BLaER1 treated with 17β-estradiol and CSF1 and Interleukin-3, amounts not matched to agents 10 nM and 100 nM (cell line): ENCODE results near the gene SUPT3H.
A peak's percentile ranks its signal among the peaks of the same experiment; 100 is the strongest.

Experiments
- H3K27ac ChIP-seq, 11 experiments: shearing (Covaris generic); formaldehyde crosslinking; 2 replicates each; pipeline ENCODE4 v1.8.1; 2022
- H3K27me3 ChIP-seq, 11 experiments: shearing (Covaris generic); formaldehyde crosslinking; 2 replicates each; pipeline ENCODE4 v1.8.1; 2022
- H3K36me3 ChIP-seq, 11 experiments: shearing (Covaris generic); formaldehyde crosslinking; 2 replicates each; pipeline ENCODE4 v1.8.1; 2022
- H3K4me1 ChIP-seq, 10 experiments: shearing (Covaris generic); formaldehyde crosslinking; 2 replicates each; pipeline ENCODE4 v1.8.1; 2022
- H3K4me2 ChIP-seq, 11 experiments: shearing (Covaris generic); formaldehyde crosslinking; 2 replicates each; pipeline ENCODE4 v1.8.1; 2022
- H3K4me3 ChIP-seq, 10 experiments: shearing (Covaris generic); formaldehyde crosslinking; 2 replicates each; pipeline ENCODE4 v1.8.1; 2022
- H3K9ac ChIP-seq, 11 experiments: shearing (Covaris generic); formaldehyde crosslinking; 2 replicates each; pipeline ENCODE4 v1.8.1; 2022
- H3K9me3 ChIP-seq, 11 experiments: shearing (Covaris generic); formaldehyde crosslinking; replicated peaks in 1 of 11; 2 replicates each; pipeline ENCODE4 v1.8.1; 2022
- H4K20me1 ChIP-seq, 11 experiments: shearing (Covaris generic); formaldehyde crosslinking; 2 replicates each; pipeline ENCODE4 v1.8.1; 2022
- Cebpa-rat ChIP-seq, 11 experiments: shearing (Covaris generic); IDR thresholded peaks; 2 replicates each; pipeline ENCODE4 v1.8.1; 2022

SUPT3H gene

DNA sequence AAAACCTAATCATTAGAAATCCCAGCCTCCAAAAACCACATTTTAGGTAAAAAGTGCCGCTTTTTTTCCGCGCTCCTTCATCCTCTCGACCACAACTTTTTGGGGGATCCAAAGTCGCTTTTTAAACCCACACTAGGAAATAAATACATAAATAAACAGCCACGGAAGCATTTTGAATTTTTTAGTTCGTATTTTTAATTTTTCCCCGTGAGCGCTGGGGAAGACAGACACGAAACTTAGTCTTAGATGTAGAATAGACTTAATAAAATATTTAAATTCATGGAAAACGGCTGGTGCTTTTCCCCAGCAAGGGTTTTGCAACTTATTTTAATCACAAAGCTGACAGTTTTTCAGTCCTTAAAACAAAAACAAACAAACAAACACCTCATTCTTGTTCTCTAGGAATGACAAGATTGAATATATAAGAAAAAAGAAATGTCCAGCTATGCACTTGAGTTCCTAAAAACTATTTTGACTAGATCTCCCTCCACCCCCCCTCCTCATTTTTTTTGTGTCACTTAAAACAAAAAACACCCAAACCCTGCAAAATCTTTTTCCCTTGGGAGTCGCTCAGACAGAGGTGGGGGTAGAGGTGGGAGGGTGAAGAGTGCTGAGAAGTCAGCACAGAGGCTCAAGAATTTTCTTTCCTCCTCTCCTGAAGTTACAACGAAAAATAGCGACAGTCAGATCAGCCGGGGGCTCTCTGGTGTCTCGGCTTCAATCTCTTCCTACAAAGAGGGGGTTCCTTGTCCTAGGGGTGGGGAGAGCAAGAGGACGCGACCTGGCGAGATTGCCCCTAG lies 43.4 kb upstream of the SUPT3H start:
- Histone ChIP-seq H3K4me1 (peaks cover 27 to 50% (median 32%) of the 10 kb centered on the region in 10 experiments), H3K4me3 (peak overlapping the region; percentile 55 to 74 (median 62)), H3K9ac (peak overlapping the region in 10 of 11 experiments; percentile 37 to 68 (median 63); a peak in 19 of 22 replicates), H3K27me3 (peaks cover 88 to 100% (median 98%) of the 10 kb centered on the region in 11 experiments), H3K9me3 (no peaks in the 10 kb centered on the region), H3K27ac (no peak overlapping the region; a peak in 2 of 22 replicates), H3K4me2 (peak overlapping the region; percentile 89 to 99 (median 97)), H3K36me3 (no peaks in the 10 kb centered on the region), H4K20me1 (peaks cover 0 to 56% (median 25%) of the 10 kb centered on the region in 11 experiments; a peak in 15 of 22 replicates)
- no peak for TF ChIP-seq Cebpa-rat (IDR thresholded peaks at IDR 0.05)

DNA sequence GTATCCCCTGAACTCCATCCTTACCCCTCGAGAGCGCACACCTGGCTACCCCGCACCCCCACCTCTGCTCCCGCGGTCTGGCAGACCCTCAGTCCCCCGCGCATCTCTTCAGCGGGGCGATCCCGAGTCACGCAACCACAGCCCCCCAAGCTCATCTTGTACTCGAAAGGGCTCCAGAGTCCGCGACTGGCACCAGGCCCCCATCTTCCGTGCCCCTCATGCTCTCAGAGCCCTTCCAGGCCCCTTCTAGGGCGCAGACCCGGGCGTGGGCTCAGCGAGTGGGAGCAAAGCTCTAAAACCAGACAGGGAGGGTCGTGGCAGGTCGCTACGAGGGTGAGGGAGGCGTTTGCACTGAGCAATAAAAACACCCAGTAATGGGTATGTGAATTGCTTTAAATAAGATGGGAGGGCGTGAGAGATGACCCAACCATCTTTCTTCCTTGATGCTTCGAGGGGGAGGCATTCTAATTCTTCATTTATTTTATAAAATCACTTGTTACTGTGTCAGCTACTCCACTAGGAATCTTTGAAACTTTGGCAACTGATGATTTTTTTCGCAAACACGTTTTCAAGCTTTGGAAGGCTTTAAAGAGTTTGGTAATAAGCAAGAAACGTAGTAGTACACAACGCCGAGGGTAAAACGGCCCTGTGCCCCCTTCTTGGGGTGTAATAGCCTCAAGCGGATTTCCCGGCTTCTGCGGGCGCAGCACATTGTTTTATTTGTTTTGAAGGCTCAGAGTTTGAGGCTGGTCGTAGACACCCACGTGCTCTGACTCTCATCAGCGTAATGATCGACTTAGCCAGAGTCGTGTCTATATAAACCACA lies 42.6 kb upstream of the SUPT3H start:
- TF ChIP-seq Cebpa-rat (IDR thresholded peaks at IDR 0.05), result no peak
- peak overlapping the region in 3 of 11 experiments; percentile 46 to 99 (median 98); a peak in 4 of 22 replicates for H3K4me2 ChIP-seq
- peaks cover 0 to 55% (median 25%) of the 10 kb centered on the region in 11 experiments; a peak in 15 of 22 replicates for H4K20me1 ChIP-seq
- peaks cover 80 to 98% (median 91%) of the 10 kb centered on the region in 11 experiments for H3K27me3 ChIP-seq
- no peak overlapping the region for H3K27ac ChIP-seq
- H3K9ac ChIP-seq, result no peak overlapping the region
- no peaks in the 10 kb centered on the region for H3K9me3 ChIP-seq
- H3K4me1 ChIP-seq, result peaks cover 27 to 50% (median 32%) of the 10 kb centered on the region in 10 experiments
- peak overlapping the region in 1 of 10 experiments; percentile 32; a peak in 1 of 20 replicates for H3K4me3 ChIP-seq
- no peaks in the 10 kb centered on the region for H3K36me3 ChIP-seq

DNA sequence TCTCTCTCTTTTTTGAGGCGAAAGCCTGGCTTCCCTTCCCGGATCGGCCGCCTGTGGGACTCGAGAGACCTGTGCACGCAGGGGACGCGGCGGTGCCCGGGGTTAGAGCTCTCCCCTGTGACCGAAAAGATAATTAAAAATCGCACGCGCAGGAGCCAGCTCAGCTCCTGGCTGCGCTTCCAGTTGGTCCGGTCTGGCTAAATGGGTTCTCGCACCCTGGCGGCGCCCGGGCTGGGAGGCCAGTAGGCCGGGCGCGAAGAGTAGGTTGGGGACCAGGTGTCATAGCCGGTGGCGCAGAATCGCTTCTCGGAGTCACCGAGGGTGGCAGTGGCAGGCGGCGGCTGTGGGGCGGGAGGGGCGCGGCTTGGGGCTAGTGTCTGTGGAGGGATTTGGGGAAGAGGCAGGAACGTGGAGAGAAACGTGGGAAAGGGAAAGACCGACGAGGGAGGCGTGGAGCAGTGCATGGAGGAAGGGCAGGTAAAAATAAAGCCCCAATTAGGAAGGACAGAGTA lies 41.9 kb upstream of the SUPT3H start:
- no peak for TF ChIP-seq Cebpa-rat (IDR thresholded peaks at IDR 0.05)
- H3K4me1 ChIP-seq, result peaks cover 27 to 47% (median 32%) of the 10 kb centered on the region in 10 experiments
- no peaks in the 10 kb centered on the region for H3K9me3 ChIP-seq
- H3K9ac ChIP-seq, result no peak overlapping the region
- H3K27me3 ChIP-seq, result peaks cover 74 to 94% (median 85%) of the 10 kb centered on the region in 11 experiments
- no peaks in the 10 kb centered on the region for H3K36me3 ChIP-seq
- peak overlapping the region in 3 of 10 experiments; percentile 9 to 32 (median 21); a peak in 2 of 20 replicates for H3K4me3 ChIP-seq
- H3K4me2 ChIP-seq, result peak overlapping the region in 6 of 11 experiments; percentile 4 to 99 (median 40); a peak in 6 of 22 replicates
- H4K20me1 ChIP-seq, result peaks cover 0 to 54% (median 25%) of the 10 kb centered on the region in 11 experiments; a peak in 15 of 22 replicates
- no peak overlapping the region for H3K27ac ChIP-seq

DNA sequence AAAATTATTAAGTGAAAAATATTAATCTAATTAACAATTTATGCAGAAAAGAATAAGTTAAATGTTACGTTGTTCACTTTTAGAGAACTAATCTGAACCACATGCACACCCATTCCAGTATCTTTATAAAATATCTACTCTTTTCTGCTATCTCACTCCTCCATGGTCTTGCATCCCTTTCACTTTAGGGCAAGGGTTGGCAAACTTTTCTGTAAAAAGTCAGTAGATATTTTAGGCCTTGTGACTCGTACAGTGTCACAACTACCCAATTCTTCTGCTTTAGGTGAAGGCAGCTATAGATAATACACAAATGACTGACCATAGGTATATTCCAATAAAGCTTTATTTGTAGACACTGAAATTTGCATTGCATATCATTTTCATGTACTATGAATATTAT lies 39.7 kb upstream of the SUPT3H start:
- no peaks in the 10 kb centered on the region for H3K36me3 ChIP-seq
- no peak overlapping the region for H3K9ac ChIP-seq
- H3K9me3 ChIP-seq, result no peaks in the 10 kb centered on the region
- H3K27ac ChIP-seq, result no peak overlapping the region
- peaks cover 52 to 72% (median 63%) of the 10 kb centered on the region in 11 experiments for H3K27me3 ChIP-seq
- peaks cover 0 to 33% (median 15%) of the 10 kb centered on the region in 11 experiments; a peak in 14 of 22 replicates for H4K20me1 ChIP-seq
- TF ChIP-seq Cebpa-rat (IDR thresholded peaks at IDR 0.05), result no peak
- no peak overlapping the region for H3K4me2 ChIP-seq
- peaks cover 6 to 25% (median 14%) of the 10 kb centered on the region in 10 experiments; a peak in 18 of 20 replicates for H3K4me1 ChIP-seq
- H3K4me3 ChIP-seq, result no peak overlapping the region

DNA sequence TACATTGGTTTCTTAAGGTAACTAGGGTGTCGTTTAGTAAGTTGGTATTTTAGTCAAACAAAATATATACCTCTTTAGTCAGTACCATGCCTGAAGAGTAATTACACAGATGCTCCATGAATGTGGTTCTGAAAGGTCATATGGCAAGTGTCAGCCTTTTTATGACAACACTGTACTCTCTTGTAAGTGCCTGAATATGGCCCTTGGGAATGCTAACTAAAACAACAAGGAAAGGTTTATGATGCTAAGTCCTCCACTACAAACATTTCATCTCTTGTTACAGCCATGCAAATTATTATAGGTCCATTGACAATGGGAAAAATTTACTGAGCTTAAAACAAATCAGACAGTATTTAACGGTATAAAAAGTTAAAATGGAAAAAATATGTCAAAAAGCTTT lies 39.0 kb upstream of the SUPT3H start:
- H3K9me3 ChIP-seq, result no peaks in the 10 kb centered on the region
- peaks cover 45 to 64% (median 55%) of the 10 kb centered on the region in 11 experiments for H3K27me3 ChIP-seq
- H4K20me1 ChIP-seq, result peaks cover 0 to 27% (median 15%) of the 10 kb centered on the region in 11 experiments; a peak in 14 of 22 replicates
- H3K9ac ChIP-seq, result no peak overlapping the region
- no peaks in the 10 kb centered on the region for H3K36me3 ChIP-seq
- no peak overlapping the region for H3K27ac ChIP-seq
- no peak for TF ChIP-seq Cebpa-rat (IDR thresholded peaks at IDR 0.05)
- peaks cover 5 to 24% (median 7%) of the 10 kb centered on the region in 10 experiments; a peak in 16 of 20 replicates for H3K4me1 ChIP-seq
- no peak overlapping the region for H3K4me2 ChIP-seq
- H3K4me3 ChIP-seq, result no peak overlapping the region

DNA sequence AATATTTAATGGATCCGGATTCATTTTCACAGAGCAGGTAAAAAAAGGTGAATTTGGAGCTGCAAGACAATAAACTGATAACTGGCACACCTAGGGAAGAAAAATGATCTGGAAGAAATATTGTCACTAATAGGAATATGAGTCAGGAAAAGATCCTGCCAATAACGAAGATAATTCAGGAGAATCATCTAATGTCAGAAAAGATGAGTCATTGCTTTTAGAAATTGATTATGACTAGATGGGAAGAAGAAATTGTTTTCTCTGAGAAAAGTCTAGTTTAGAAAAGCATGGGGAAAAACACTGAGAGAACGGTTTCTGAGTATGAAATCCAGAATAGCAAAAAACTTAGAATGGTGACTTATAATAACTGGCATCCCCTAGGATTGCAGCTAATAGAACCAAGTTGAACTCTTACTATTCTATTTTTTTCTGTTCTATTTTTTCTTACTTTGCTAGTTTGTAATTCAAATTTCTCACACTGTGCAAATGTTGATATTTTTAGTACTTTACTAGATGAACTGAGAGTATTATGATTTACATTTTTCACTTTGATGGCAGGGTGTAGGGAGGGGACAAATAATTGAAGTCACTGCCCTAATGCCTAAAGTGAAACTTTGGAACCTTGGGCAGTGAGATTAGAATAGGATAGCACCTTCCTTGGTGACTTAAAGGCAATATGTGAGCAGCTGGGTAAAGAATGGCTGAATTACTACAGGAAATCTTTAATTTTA lies 38.2 kb upstream of the SUPT3H start:
- peaks cover 0 to 19% (median 13%) of the 10 kb centered on the region in 11 experiments; a peak in 13 of 22 replicates for H4K20me1 ChIP-seq
- no peak overlapping the region for H3K27ac ChIP-seq
- no peak for TF ChIP-seq Cebpa-rat (IDR thresholded peaks at IDR 0.05)
- H3K4me1 ChIP-seq, result peaks cover 0 to 17% (median under 1%) of the 10 kb centered on the region in 10 experiments; a peak in 5 of 20 replicates
- H3K27me3 ChIP-seq, result peaks cover 37 to 57% (median 48%) of the 10 kb centered on the region in 11 experiments
- H3K9ac ChIP-seq, result no peak overlapping the region
- H3K36me3 ChIP-seq, result no peaks in the 10 kb centered on the region
- no peaks in the 10 kb centered on the region for H3K9me3 ChIP-seq
- H3K4me2 ChIP-seq, result no peak overlapping the region
- no peak overlapping the region for H3K4me3 ChIP-seq

DNA sequence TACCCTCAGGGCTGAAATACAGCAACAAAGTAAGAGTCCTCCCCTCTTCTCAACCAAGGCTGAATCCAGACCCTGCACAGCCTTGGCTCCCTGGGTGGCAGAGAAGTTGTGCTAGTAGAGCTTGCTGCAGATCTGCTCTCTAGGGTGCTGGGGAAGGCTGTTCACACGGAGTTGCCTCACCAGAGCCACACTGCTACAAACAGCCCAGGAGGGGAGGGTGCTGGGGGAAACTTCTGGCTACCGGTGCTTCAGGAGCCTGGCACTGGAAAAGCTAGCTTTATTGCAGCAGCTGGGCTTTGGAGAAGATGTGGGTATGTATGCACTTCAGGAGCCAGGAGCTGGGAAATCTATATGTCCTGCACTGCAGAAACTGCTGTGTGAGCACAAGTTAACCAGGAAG lies 37.6 kb upstream of the SUPT3H start:
- H3K27ac ChIP-seq, result no peak overlapping the region
- no peak overlapping the region for H3K4me2 ChIP-seq
- no peaks in the 10 kb centered on the region for H3K36me3 ChIP-seq
- no peak overlapping the region for H3K9ac ChIP-seq
- H4K20me1 ChIP-seq, result peaks cover 0 to 13% (median 6%) of the 10 kb centered on the region in 11 experiments; a peak in 13 of 22 replicates
- H3K27me3 ChIP-seq, result peaks cover 31 to 50% (median 42%) of the 10 kb centered on the region in 11 experiments
- no peak for TF ChIP-seq Cebpa-rat (IDR thresholded peaks at IDR 0.05)
- no peaks in the 10 kb centered on the region for H3K9me3 ChIP-seq
- peaks cover 0 to 11% (median 0%) of the 10 kb centered on the region in 10 experiments; a peak in 5 of 20 replicates for H3K4me1 ChIP-seq
- no peak overlapping the region for H3K4me3 ChIP-seq

DNA sequence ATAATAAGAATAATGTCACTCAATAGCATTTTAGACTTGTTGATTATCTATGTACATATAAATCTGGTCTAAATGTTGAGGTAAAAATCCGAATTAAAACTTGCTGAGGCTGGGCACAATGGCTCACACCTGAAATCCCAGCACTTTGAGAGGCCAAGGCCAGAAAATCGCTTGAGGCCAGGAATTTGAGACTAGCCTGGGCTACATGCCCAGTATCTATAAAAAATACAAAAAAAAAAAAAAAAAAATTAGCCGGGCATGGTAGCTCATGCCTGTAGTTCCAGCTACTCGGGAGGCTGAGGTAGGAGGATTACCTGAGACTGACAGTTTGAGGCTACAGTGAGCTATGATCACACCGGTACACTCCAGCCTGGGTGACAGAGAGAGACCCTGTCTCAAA lies 34.2 kb upstream of the SUPT3H start:
- Histone ChIP-seq H3K4me1 (no peaks in the 10 kb centered on the region), H3K27me3 (peaks cover 0 to 17% (median 8%) of the 10 kb centered on the region in 11 experiments; a peak in 12 of 22 replicates), H3K4me3 (no peak overlapping the region), H3K9me3 (no peaks in the 10 kb centered on the region), H3K9ac (no peak overlapping the region), H3K4me2 (no peak overlapping the region), H3K27ac (no peak overlapping the region), H4K20me1 (no peaks in the 10 kb centered on the region), H3K36me3 (no peaks in the 10 kb centered on the region)
- no peak for TF ChIP-seq Cebpa-rat (IDR thresholded peaks at IDR 0.05)
